A673 (cell line): ENCODE results near the gene ST3GAL4. TPM values are rescaled to one million over a fixed set of nuclear protein-coding genes. Genes with fewer than 3 reads are reported as not detected.

Experiments used
- BruUV-seq: library from RNA; stranded (reverse); fragments of 400-500 nt; replicated peaks from 2 replicates; lab custom pipeline; 2021; lab: Mats Ljungman, UMichigan
- CTCF ChIA-PET: fragments of 300-600 bp; sonication (Branson Sonifier 250); formaldehyde crosslinking; loops from one replicate; lab custom pipeline; 2022; ENCODE audit warnings: antibody characterized with exemption; lab: Charles Lee
- POLR2A ChIA-PET: fragments of 300-600 bp; sonication (Branson Sonifier 250); formaldehyde crosslinking; loops from one replicate; lab custom pipeline; 2022; ENCODE audit warnings: antibody characterized with exemption; ENCODE audit not compliant: low non-redundant PET; lab: Charles Lee
- DNase-seq: peaks from one replicate; pipeline ENCODE4 v3.0.0-alpha.2; 2015; ENCODE audit warnings: low spot score
- H3K27ac ChIP-seq: fragments of 200-600 bp; sonication (generic); 2 replicates; pipeline ENCODE4 v1.5.1; 2016; ENCODE audit warnings: mixed run types, low read depth, mild to moderate bottlenecking, mixed read lengths, antibody characterized with exemption, low read length; ENCODE audit not compliant: poor library complexity, severe bottlenecking
- H3K27me3 ChIP-seq: fragments of 200-600 bp; sonication (generic); replicated peaks from 2 replicates; pipeline ENCODE4 v1.6.1; 2017; ENCODE audit warnings: mixed run types, low read depth, mild to moderate bottlenecking, mixed read lengths, antibody characterized with exemption, low read length; ENCODE audit not compliant: insufficient read depth, poor library complexity
- H3K36me3 ChIP-seq: fragments of 200-600 bp; sonication (generic); 2 replicates; pipeline ENCODE4 v1.6.1; 2016; ENCODE audit warnings: mixed run types, mild to moderate bottlenecking, mixed read lengths, antibody characterized with exemption, low read length; ENCODE audit not compliant: insufficient read depth, poor library complexity, severe bottlenecking
- H3K4me1 ChIP-seq: fragments of 200-600 bp; sonication (generic); 2 replicates; pipeline ENCODE4 v1.6.1; 2017; ENCODE audit warnings: mixed run types, mild to moderate bottlenecking, mixed read lengths, antibody characterized with exemption, low read length; ENCODE audit not compliant: insufficient read depth, poor library complexity, severe bottlenecking
- H3K4me3 ChIP-seq: fragments of 200-600 bp; sonication (generic); 2 replicates; pipeline ENCODE4 v1.5.1; 2016; ENCODE audit warnings: low read depth, mixed run types, mild to moderate bottlenecking, mixed read lengths, low read length; ENCODE audit not compliant: poor library complexity, severe bottlenecking
- H3K9me3 ChIP-seq: fragments of 200-600 bp; sonication (generic); 2 replicates; pipeline ENCODE4 v1.6.1; 2016; ENCODE audit warnings: mixed run types, low read depth, mild to moderate bottlenecking, mixed read lengths, antibody characterized with exemption, low read length; ENCODE audit not compliant: poor library complexity, severe bottlenecking
- EZH2 ChIP-seq: fragments of 200-600 bp; sonication (generic); IDR thresholded peaks from 2 replicates; pipeline ENCODE4 v1.6.1; 2017; ENCODE audit warnings: borderline replicate concordance, low read depth, mild to moderate bottlenecking, mixed read lengths, antibody characterized with exemption, low read length; ENCODE audit not compliant: poor library complexity, severe bottlenecking
- intact Hi-C: fragments of 100-400 bp; cut with micrococcal nuclease; formaldehyde crosslinking; loops from one replicate; pipeline ENCODE4 v1.10.0; 2022; ENCODE audit not compliant: unreplicated experiment
- total RNA-seq: library from RNA; stranded (reverse); gene quantifications from 2 replicates; pipeline ENCODE4 v1.2.3, GENCODE V29; 2021
- TF ChIP-seq, protein P1 (sequence below): fragments of 300-800, 200-600 bp; sonication (generic); conservative IDR thresholded peaks from 2 replicates; pipeline ENCODE4 v1.5.1; 2017; ENCODE audit warnings: low read depth, mild to moderate bottlenecking, antibody characterized with exemption, low read length, moderate library complexity, mixed read lengths

The ST3GAL4 gene
- total RNA-seq, 1 experiment from 2014 or later: 29.9 TPM

DNA sequence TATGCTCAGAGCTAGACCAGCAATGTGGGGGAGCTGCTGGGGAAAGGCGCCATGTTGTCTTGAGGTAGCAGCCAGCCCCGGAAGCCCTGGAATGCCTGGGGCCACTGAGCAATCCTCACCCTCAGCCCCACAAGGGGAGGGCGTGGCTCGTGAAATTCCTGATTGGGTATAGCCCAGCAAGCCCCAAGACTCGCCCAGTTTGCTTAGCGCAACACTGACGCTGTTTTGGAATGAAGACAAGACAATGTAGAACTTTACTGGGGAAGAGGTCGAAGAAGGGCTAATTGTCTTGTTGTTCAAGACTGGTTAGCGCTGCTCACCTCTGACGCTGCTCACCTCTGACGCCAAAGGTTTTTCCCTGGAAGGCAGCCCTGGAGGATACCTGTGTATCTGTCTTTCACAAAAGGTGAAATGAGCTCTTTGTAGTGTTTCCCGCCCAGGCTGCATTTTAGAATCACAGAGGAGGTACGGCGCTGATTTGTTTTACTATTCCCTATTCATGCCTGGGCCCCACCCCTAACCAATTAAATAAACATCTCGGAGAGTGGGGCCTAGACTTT is 47.6 kb downstream of the ST3GAL4 start:
- no peak overlapping the region for H3K27ac ChIP-seq
- H3K4me3 ChIP-seq: no peak overlapping the region
- ChIA-PET CTCF (interaction anchor here (0.6 kb wide), 1 partner anchor 38 kb away, joined by 5 read pairs; no protein-coding TSS in a partner anchor), POLR2A (no interaction called here)
- no peaks in the 10 kb centered on the region for H3K4me1 ChIP-seq
- H3K27me3 ChIP-seq: no peaks in the 10 kb centered on the region
- intact Hi-C loops: no loop called here
- H3K36me3 ChIP-seq: peaks cover 5% of the 10 kb centered on the region
- TF ChIP-seq EZH2: no peak
- TF ChIP-seq, protein P1, sequence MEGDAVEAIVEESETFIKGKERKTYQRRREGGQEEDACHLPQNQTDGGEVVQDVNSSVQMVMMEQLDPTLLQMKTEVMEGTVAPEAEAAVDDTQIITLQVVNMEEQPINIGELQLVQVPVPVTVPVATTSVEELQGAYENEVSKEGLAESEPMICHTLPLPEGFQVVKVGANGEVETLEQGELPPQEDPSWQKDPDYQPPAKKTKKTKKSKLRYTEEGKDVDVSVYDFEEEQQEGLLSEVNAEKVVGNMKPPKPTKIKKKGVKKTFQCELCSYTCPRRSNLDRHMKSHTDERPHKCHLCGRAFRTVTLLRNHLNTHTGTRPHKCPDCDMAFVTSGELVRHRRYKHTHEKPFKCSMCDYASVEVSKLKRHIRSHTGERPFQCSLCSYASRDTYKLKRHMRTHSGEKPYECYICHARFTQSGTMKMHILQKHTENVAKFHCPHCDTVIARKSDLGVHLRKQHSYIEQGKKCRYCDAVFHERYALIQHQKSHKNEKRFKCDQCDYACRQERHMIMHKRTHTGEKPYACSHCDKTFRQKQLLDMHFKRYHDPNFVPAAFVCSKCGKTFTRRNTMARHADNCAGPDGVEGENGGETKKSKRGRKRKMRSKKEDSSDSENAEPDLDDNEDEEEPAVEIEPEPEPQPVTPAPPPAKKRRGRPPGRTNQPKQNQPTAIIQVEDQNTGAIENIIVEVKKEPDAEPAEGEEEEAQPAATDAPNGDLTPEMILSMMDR: no peak
- no TSS peak for BruUV-seq
- no peak for DNase-seq
- H3K9me3 ChIP-seq: no peaks in the 10 kb centered on the region

GRCh38 chr11:126403658-126404057 is 48.2 kb downstream of the ST3GAL4 start:
- no peaks in the 10 kb centered on the region for H3K9me3 ChIP-seq
- ChIA-PET CTCF (no interaction called here), POLR2A (no interaction called here)
- DNase-seq: no peak
- intact Hi-C loops: no loop called here
- TF ChIP-seq EZH2: no peak
- TF ChIP-seq, protein P1: no peak
- peaks cover 6% of the 10 kb centered on the region for H3K36me3 ChIP-seq
- H3K4me1 ChIP-seq: no peaks in the 10 kb centered on the region
- no TSS peak for BruUV-seq
- no peak overlapping the region for H3K27ac ChIP-seq
- H3K4me3 ChIP-seq: no peak overlapping the region
- no peaks in the 10 kb centered on the region for H3K27me3 ChIP-seq

- intact Hi-C loops: no loop called here
- H3K4me3 ChIP-seq: no peak overlapping the region
- ChIA-PET POLR2A (no interaction called here), CTCF (no interaction called here)
- H3K9me3 ChIP-seq: no peaks in the 10 kb centered on the region
- no peaks in the 10 kb centered on the region for H3K27me3 ChIP-seq
- peaks cover 6% of the 10 kb centered on the region for H3K36me3 ChIP-seq
- H3K4me1 ChIP-seq: no peaks in the 10 kb centered on the region
- TF ChIP-seq, protein P1: no peak
- no peak for TF ChIP-seq EZH2
- no TSS peak for BruUV-seq
- H3K27ac ChIP-seq: no peak overlapping the region
- no peak for DNase-seq
Measured at GRCh38 chr11:126404367-126404766, 48.9 kb downstream of the ST3GAL4 start.
